Smooth muscle cell (in vitro differentiated cells): ENCODE results near the gene POMZP3. TPM values are rescaled to one million over a fixed set of nuclear protein-coding genes. Genes with fewer than 3 reads are reported as not detected.
"Not testable (repeated sequence)": the region's sequence is repeated elsewhere in the genome, so short reads cannot be mapped to it uniquely, and the experiment has no call there.

ENCODE experiments used
- DNase-seq: peaks from one replicate; lab custom pipeline; 2025; ENCODE audit not compliant: unreplicated experiment; lab: John Stamatoyannopoulos, UW
- H2AFZ ChIP-seq: fragments of 200-600 bp; sonication (generic); 2 replicates; pipeline ENCODE4 v1.6.0; 2016; ENCODE audit warnings: antibody characterized with exemption, low read depth, mild to moderate bottlenecking
- H3F3A ChIP-seq: fragments of 200-600 bp; sonication (generic); 2 replicates; pipeline ENCODE4 v1.6.0; 2017; ENCODE audit warnings: antibody characterized with exemption, low read depth
- H3K27ac ChIP-seq: fragments of 200-600 bp; sonication (generic); 2 replicates; pipeline ENCODE4 v1.5.1; 2016; ENCODE audit warnings: low read depth, mild to moderate bottlenecking
- H3K27me3 ChIP-seq: fragments of 200-600 bp; sonication (generic); 2 replicates; pipeline ENCODE4 v1.6.1; 2016; ENCODE audit warnings: low read depth, mild to moderate bottlenecking
- H3K36me3 ChIP-seq: fragments of 200-600 bp; sonication (generic); 2 replicates; pipeline ENCODE4 v1.5.1; 2016; ENCODE audit warnings: low read depth
- H3K4me1 ChIP-seq: fragments of 200-600 bp; sonication (generic); 2 replicates; pipeline ENCODE4 v1.5.1; 2016; ENCODE audit warnings: low read depth
- H3K4me2 ChIP-seq: fragments of 200-600 bp; sonication (generic); 2 replicates; pipeline ENCODE4 v1.6.0; 2016; ENCODE audit warnings: mild to moderate bottlenecking
- H3K4me3 ChIP-seq: fragments of 200-600 bp; sonication (generic); 2 replicates; pipeline ENCODE4 v1.5.1; 2016; ENCODE audit warnings: mild to moderate bottlenecking
- H3K79me2 ChIP-seq: fragments of 200-600 bp; sonication (generic); 2 replicates; pipeline ENCODE4 v1.6.0; 2016; ENCODE audit warnings: low read depth, mild to moderate bottlenecking
- H3K9ac ChIP-seq: fragments of 200-600 bp; sonication (generic); 2 replicates; pipeline ENCODE4 v1.6.0; 2016; ENCODE audit warnings: low read depth
- H3K9me3 ChIP-seq: fragments of 200-600 bp; sonication (generic); replicated peaks from 2 replicates; pipeline ENCODE4 v1.5.1; 2016; ENCODE audit warnings: low read depth
- H4K20me1 ChIP-seq: fragments of 200-600 bp; sonication (generic); 2 replicates; pipeline ENCODE4 v1.6.0; 2016; ENCODE audit warnings: low read depth
- WGBS: methylation state at CpG from one replicate; pipeline ENCODE4 v1.1.7; 2016; ENCODE audit warnings: low lambda C conversion rate; 5-methylcytosine and 5-hydroxymethylcytosine counted together
- polyA plus RNA-seq: library from polyadenylated mRNA; unstranded; fragments of >200 nt; fragmentation: Nextera tagmentation; extraction: Ambion mirVana; gene quantifications from 2 replicates; pipeline ENCODE4 v1.2.1, GENCODE V29; 2016
- total RNA-seq: library from RNA; depleted of rRNA; stranded (reverse); fragments of >200 nt; gene quantifications from 2 replicates; pipeline ENCODE4 v1.2.3, GENCODE V29; 2014

Gene POMZP3
- total and polyA plus RNA-seq, 2 experiments from 2014 or later = 0.45 to 7.3 TPM

DNA sequence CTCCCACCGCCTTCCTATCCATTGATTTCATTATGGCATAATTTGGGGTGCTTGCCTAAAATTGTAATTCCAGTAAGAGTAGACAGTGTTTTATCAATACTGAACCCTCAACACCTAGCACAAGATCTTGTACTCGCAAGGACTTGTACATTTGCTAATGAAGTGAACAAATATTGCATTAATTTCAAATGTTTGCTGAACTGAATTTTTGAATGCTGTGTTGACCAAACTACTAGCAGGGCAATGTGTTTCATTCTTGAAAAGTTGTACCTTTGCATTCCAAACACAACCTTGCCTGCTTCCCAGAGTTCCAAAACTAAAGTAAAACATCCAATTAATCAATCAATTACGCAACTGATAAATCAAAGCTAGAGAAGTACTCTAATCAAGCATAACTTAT is 26.4 kb downstream of the POMZP3 start:
- not testable (repeated sequence) for H3K27me3 ChIP-seq, H3K79me2 ChIP-seq, DNase-seq, H4K20me1 ChIP-seq, H3F3A ChIP-seq, H3K9me3 ChIP-seq, H3K36me3 ChIP-seq, H3K9ac ChIP-seq, H3K4me2 ChIP-seq, H2AFZ ChIP-seq, H3K4me1 ChIP-seq, H3K4me3 ChIP-seq
- H3K27ac ChIP-seq = peak overlapping the region; percentile 44
- over 99% methylated on average over 3 of the region's 3 CpGs for WGBS

DNA sequence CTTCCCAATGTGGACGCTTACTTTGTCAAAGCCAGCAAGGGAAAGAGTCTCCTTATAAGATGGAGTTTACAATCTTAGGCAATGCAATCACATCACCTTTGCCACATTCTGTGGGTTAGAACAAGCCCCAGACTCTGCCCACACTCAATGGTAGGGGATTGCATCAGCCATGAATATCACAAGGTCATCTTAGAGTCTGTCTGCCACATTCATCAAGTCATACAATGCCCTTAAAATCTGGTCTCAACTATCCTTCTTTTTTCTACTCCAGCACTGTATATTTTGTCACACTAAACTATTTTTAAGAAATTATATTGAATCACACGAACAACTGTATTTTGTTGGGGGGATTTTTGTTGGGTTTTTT is 27.0 kb downstream of the POMZP3 start:
- not testable (repeated sequence) for DNase-seq, H3K9ac ChIP-seq, H3K9me3 ChIP-seq, H3K79me2 ChIP-seq, H3K4me1 ChIP-seq, H3K27me3 ChIP-seq, H3F3A ChIP-seq, H2AFZ ChIP-seq, H3K4me2 ChIP-seq, H3K36me3 ChIP-seq, H3K4me3 ChIP-seq, H4K20me1 ChIP-seq
- H3K27ac ChIP-seq = peak overlapping the region; percentile 57
- WGBS = 100% methylated on average over 1 of the region's 2 CpGs

DNA sequence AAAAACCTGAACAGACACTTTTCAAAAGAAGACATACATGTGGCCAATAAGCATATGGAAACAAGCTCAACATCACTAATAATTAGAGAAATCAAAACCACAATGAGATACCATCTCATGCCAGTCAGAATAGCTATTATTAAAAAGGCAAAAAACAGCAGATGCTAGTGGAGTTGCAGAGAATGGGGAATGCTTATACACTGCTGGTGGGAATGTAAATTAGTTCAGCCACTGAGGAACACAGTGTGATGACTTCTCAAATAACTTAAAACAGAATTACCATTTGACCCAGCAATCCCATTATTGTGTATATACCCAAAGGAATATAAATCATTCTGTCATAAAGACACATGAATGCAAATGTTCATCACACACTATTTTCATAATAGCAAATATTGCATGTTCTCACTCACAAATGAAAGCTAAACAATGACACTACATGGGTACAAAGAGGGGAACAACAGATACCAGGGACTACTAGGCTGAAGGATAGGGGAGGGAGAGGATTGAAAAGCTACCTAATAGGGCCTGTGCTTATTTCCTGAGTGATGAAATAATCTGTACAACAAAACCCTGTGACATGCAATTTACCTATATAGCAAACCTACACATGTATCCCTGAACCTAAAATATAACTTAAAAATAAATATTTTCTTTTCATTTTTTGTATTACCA is 28.4 kb downstream of the POMZP3 start:
- peak overlapping the region; percentile 82 for H3K27ac ChIP-seq
- H2AFZ ChIP-seq, H3K4me2 ChIP-seq, H4K20me1 ChIP-seq, H3K9ac ChIP-seq, H3K79me2 ChIP-seq, H3K36me3 ChIP-seq, DNase-seq, H3K9me3 ChIP-seq, H3K4me1 ChIP-seq, H3K4me3 ChIP-seq, H3K27me3 ChIP-seq, H3F3A ChIP-seq: not testable (repeated sequence)

DNA sequence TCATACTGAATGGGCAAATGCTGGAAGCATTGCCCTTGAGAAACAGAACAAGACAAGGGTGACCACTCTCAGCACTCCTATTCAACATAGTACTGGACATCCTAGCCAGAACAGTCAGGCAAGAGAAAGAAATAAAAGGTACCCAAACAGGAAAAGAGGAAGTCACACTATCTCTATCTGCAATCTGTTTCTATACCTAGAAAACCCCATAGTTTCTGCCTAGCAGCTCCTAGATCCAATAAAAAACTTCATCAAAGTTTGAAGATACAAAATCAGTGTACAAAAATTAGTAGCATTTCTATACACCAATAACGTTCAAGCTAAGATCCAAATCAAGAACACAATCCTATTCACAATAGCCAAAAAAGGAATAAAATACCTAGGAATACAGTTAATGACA is 29.8 kb downstream of the POMZP3 start:
- not testable (repeated sequence) for H3K79me2 ChIP-seq, H3K27me3 ChIP-seq, H3K4me2 ChIP-seq, H3K4me3 ChIP-seq, H3K4me1 ChIP-seq, H3F3A ChIP-seq, DNase-seq, H3K27ac ChIP-seq, H3K9me3 ChIP-seq, H3K9ac ChIP-seq, H4K20me1 ChIP-seq, H3K36me3 ChIP-seq, H2AFZ ChIP-seq
- WGBS = 100% methylated on average over 1 of the region's 1 CpG

DNA sequence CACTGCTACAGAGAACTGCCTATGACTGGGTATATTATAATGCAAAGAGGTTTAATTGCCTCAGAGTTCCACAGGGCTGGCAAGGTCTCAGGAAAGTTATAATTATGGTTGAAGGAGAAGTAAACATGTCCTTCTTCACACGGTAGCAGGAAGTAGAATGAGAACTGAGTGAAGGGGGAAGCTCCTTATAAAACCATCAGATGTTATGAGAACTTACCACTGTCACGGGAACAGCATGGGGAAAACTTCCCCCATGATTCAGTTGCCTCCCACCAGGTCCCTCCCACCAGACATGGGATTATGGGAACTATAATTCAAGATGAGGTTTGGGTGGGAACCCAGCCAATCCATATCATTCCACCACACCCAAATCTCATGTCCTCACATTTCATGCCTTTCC is 34.4 kb downstream of the POMZP3 start:
- not testable (repeated sequence) for H3K4me1 ChIP-seq, H3K27ac ChIP-seq, H3K9me3 ChIP-seq, H3K27me3 ChIP-seq, H3F3A ChIP-seq, DNase-seq, H3K4me3 ChIP-seq, H3K4me2 ChIP-seq, H2AFZ ChIP-seq, H3K9ac ChIP-seq, H3K79me2 ChIP-seq, H3K36me3 ChIP-seq
- 100% methylated on average over 2 of the region's 2 CpGs for WGBS
- H4K20me1 ChIP-seq = peaks cover 11% of the 10 kb centered on the region

DNA sequence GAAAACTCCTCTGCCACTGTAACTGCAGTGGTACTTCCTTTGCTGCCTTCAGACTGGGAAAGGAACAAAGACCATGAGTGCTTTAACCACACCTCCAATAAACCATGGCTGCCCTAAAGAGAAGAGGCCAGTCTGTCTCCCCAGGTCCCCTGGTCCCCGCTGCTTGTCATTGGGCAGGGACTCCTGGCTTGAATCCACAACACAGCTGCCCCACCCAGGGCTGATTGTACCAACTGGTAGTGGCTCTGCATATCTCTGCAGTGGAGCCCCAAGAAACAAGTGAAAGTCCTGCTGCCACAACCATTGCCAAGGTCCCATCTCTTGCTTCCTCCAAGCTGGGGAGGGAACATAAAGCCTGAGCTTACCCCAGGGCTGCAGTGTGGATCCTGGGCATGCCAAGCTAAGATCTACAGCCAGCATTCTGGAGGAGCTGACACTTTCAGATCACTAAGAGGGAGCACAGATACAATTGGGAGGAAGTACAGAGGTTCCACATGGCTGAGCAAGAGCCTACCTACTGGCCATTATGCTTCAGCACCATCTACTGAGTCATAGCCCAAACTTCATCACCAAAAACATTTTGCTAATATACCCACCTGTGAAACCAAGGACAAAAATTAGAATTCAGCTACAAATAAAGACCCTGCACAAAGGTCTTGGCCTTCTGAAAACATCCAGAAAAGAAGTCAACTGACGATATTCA is 35.3 kb downstream of the POMZP3 start:
- DNase-seq, H3K27me3 ChIP-seq, H3K27ac ChIP-seq, H3K4me2 ChIP-seq, H2AFZ ChIP-seq, H3F3A ChIP-seq, H3K36me3 ChIP-seq, H3K4me3 ChIP-seq, H3K4me1 ChIP-seq, H3K9me3 ChIP-seq, H3K9ac ChIP-seq: not testable (repeated sequence)
- Histone ChIP-seq H3K79me2 (peaks cover 11% of the 10 kb centered on the region), H4K20me1 (peaks cover 14% of the 10 kb centered on the region)
- WGBS = 50% methylated on average over 2 of the region's 2 CpGs

DNA sequence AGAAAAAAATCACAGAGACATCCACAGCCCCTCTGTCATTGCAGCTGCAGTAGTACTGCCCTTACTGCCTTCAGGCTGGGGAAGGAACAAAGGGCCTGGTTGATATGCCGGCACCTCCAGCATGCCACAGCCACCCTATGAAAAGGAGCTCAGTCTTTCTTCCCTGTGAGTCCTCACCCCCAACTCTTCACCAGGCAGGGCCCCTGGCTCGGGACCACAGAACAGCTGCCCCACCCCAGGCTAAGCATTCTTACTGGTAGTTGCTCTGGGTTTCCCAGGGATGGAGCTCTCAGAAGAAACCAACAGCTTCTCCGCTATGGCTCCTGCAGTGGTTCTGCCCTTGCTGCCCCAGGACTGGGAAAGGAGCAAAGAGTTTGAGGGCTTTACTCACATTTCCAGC is 36.0 kb downstream of the POMZP3 start:
- not testable (repeated sequence) for H3K4me2 ChIP-seq, H3K4me1 ChIP-seq, H3K27me3 ChIP-seq, H3K9ac ChIP-seq, H3K36me3 ChIP-seq, H3K9me3 ChIP-seq, DNase-seq, H3F3A ChIP-seq, H3K4me3 ChIP-seq, H3K27ac ChIP-seq, H2AFZ ChIP-seq
- Histone ChIP-seq H3K79me2 (peaks cover 18% of the 10 kb centered on the region), H4K20me1 (peaks cover 20% of the 10 kb centered on the region)
- 97% methylated on average over 2 of the region's 3 CpGs for WGBS

DNA sequence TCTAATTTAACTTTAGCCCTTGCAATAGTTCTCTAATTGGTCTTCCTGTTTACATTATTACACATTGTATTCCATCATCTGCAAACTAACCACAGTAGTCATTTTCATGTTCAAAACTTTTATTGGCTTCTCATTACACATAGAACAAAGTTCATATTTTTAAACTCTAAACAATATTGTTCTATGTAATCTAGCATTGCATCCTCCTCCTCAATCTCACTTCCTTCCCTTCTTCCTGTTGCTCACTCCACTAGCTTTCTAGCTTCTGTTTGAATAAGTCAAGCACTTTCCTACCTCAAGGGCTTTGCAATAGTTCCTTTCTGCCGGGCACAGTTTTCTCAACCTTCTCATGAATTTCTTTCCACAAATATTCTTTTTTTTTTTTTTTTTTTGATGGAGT is 38.5 kb downstream of the POMZP3 start:
- H3F3A ChIP-seq, H3K4me1 ChIP-seq, DNase-seq, H3K9me3 ChIP-seq, H3K36me3 ChIP-seq, H3K27ac ChIP-seq, H2AFZ ChIP-seq, H3K4me3 ChIP-seq, H3K27me3 ChIP-seq, H3K9ac ChIP-seq, H3K4me2 ChIP-seq: not testable (repeated sequence)
- H4K20me1 ChIP-seq = peaks cover 28% of the 10 kb centered on the region
- no CpG with 5 or more reads among the region's 1 CpG for WGBS
- H3K79me2 ChIP-seq = peaks cover 27% of the 10 kb centered on the region
